K562 (cell line): Measurements from ENCODE around the gene ZNF407. TPM values are rescaled to one million over a fixed set of nuclear protein-coding genes. Genes with fewer than 3 reads are reported as not detected.

Source experiments
- HLTF ChIP-seq: fragments of 450-650 bp; IDR thresholded peaks from 2 replicates; pipeline ENCODE4 v1.6.1; 2016
- MEF2D ChIP-seq: conservative IDR thresholded peaks from 2 replicates; pipeline ENCODE4 v1.6.1; 2016; ENCODE audit warnings: low read depth, missing genetic modification characterization, missing compliant biosample characterization
- RFX1 ChIP-seq: fragments of 450-650 bp; IDR thresholded peaks from 2 replicates; pipeline ENCODE4 v1.6.1; 2016; ENCODE audit warnings: mild to moderate bottlenecking, moderate library complexity
- ZKSCAN1 ChIP-seq: fragments of 150-350 bp; IDR thresholded peaks from 2 replicates; pipeline ENCODE4 v1.6.1; 2016; ENCODE audit warnings: low read depth, low read length
- ZNF592 ChIP-seq: fragments of 450-650 bp; IDR thresholded peaks from 2 replicates; pipeline ENCODE4 v1.6.1; 2017; ENCODE audit warnings: antibody characterized with exemption, mild to moderate bottlenecking
- ZNF609 ChIP-seq: sonication (generic); formaldehyde crosslinking; IDR thresholded peaks from 2 replicates; pipeline ENCODE4 v1.8.1; 2023; ENCODE audit warnings: missing genetic modification reagents, mild to moderate bottlenecking, borderline replicate concordance
- polyA plus RNA-seq, 8 experiments: library from polyadenylated mRNA; depleted of rRNA in 4 of 8; stranded (reverse) in 5 of 8; unstranded in 3 of 8; fragments of >200 nt; fragmentation: Nextera tagmentation in 2 of 8; fragmentation: Illumina TruSeq in 1 of 8; extraction: Ambion mirVana in 2 of 8; extraction: Trizol in 1 of 8; gene quantifications; 2 replicates each; pipeline versions ENCODE4 v1.2.1 to v1.2.3, GENCODE V29; 2011 to 2014; ENCODE audit warnings: inconsistent platforms in 1 of 8, missing spikeins in 1 of 8
- total RNA-seq, 7 experiments: library from RNA; depleted of rRNA in 6 of 7; stranded (reverse); fragments of >200 nt in 6 of 7; fragmentation: Illumina TruSeq in 2 of 7; extraction: Trizol in 2 of 7; gene quantifications; 2 replicates each; pipeline versions ENCODE4 v1.2.1 to v1.2.3, GENCODE V29; 2011 to 2021; ENCODE audit warnings: low replicate concordance in 1 of 7

The ZNF407 gene
- total and polyA plus RNA-seq, 9 of the 15 experiments (the other 6 are each of a cell fraction or from before 2014, with no cell fraction given), result 0.21 to 5.4 (median 2.3) TPM

- no peak for TF ChIP-seq ZNF592
- TF ChIP-seq MEF2D (tag), result no peak
- TF ChIP-seq RFX1, result no peak
- no peak for TF ChIP-seq ZNF609
- no peak for TF ChIP-seq HLTF
- TF ChIP-seq ZKSCAN1, result no peak
Measured at GRCh38 chr18:74791501-74792194, 194.0 kb downstream of the ZNF407 start (continued).
